K562 (cell line): ENCODE results near the gene CACNG5. TPM values are rescaled to one million over a fixed set of nuclear protein-coding genes. Genes with fewer than 3 reads are reported as not detected.
A peak's percentile ranks its signal among the peaks of the same experiment; 100 is the strongest.

ENCODE experiments used
- ATAC-seq: fragments of 200-7000 bp; cut with Tn5 transposase; 3 replicates; pipeline ENCODE4 v1.9.1; 2020; ENCODE audit warnings: moderate library complexity
- BruUV-seq: library from RNA; stranded (reverse); fragments of 400-500 nt; replicated peaks from 2 replicates; lab custom pipeline; 2021; lab: Mats Ljungman, UMichigan
- CTCF ChIA-PET: fragments of 300-600 bp; formaldehyde crosslinking; extraction: SDS; loops from one replicate; lab custom pipeline; 2021; ENCODE audit warnings: low intra/inter-chr PET ratio; lab: Yijun Ruan, JAX
- POLR2A ChIA-PET: fragments of 300-600, 350-650 bp; sonication (Branson Sonifier 250); formaldehyde crosslinking; extraction: SDS; loops from one replicate; lab custom pipeline; 2021; ENCODE audit warnings: antibody characterized with exemption, inconsistent platforms; lab: Yijun Ruan, JAX
- DNase-seq, 4 experiments: peaks; one replicate each; pipeline versions ENCODE4 v3.0.0 to v3.0.0-alpha.2; 2011 to 2018; ENCODE audit warnings: low spot score in 3 of 4, mixed read lengths in 3 of 4; ENCODE audit errors: extremely low read depth in 1 of 4
- FAIRE-seq: peaks from 2 replicates; lab custom pipeline; 2011; peaks lifted over from hg19 to GRCh38; lab: Jason Lieb, UNC
- H2AFZ ChIP-seq: 2 replicates; pipeline ENCODE4 v1.6.0; 2011; ENCODE audit warnings: low read depth, low read length, control low read depth, inconsistent platforms
- H3K27ac ChIP-seq: fragments of 200-600 bp; 3 replicates; pipeline ENCODE4 v1.8.0; 2011; ENCODE audit warnings: low read depth, mild to moderate bottlenecking, control low read depth, inconsistent platforms, low read length, moderate library complexity, mixed read lengths; ENCODE audit errors: extremely low read depth
- H3K27me3 ChIP-seq, 2 experiments: fragments of 300-600 bp in 1 of 2; 2 replicates in 1 of 2; 3 replicates in 1 of 2; pipeline versions ENCODE4 v1.6.0 to v1.8.0; 2011; ENCODE audit warnings: inconsistent platforms in 2 of 2, low read length in 2 of 2, mild to moderate bottlenecking in 1 of 2, mixed read lengths in 1 of 2, moderate library complexity in 1 of 2; ENCODE audit not compliant: control insufficient read depth in 2 of 2, insufficient read depth in 2 of 2
- H3K36me3 ChIP-seq: fragments of 300-600 bp; 3 replicates; pipeline ENCODE4 v1.8.0; 2011; ENCODE audit warnings: mild to moderate bottlenecking, low read length, inconsistent platforms; ENCODE audit not compliant: control insufficient read depth, insufficient read depth
- H3K4me1 ChIP-seq, 2 experiments: fragments of 200-600 bp in 1 of 2; replicated peaks in 1 of 2; 2 replicates in 1 of 2; 3 replicates in 1 of 2; pipeline versions ENCODE4 v1.5.1 to v1.8.0; 2011; ENCODE audit warnings: inconsistent platforms in 2 of 2, low read length in 2 of 2, mild to moderate bottlenecking in 1 of 2, mixed read lengths in 1 of 2, moderate library complexity in 1 of 2; ENCODE audit not compliant: control insufficient read depth in 2 of 2, insufficient read depth in 2 of 2
- H3K4me2 ChIP-seq: 2 replicates; pipeline ENCODE4 v1.6.1; 2011; ENCODE audit warnings: low read length, control low read depth, inconsistent platforms, mixed read lengths; ENCODE audit not compliant: insufficient read depth
- H3K4me3 ChIP-seq: fragments of 200-600 bp; sonication (generic), shearing (Covaris generic); 2 replicates; pipeline ENCODE4 v1.5.1; 2016; ENCODE audit warnings: control low read depth, inconsistent platforms
- H3K79me2 ChIP-seq: fragments of 200-600 bp; 3 replicates; pipeline ENCODE4 v1.8.0; 2011; ENCODE audit warnings: low read length, inconsistent platforms; ENCODE audit not compliant: control insufficient read depth, insufficient read depth
- H3K9ac ChIP-seq, 2 experiments: 2 replicates each; pipeline versions ENCODE4 v1.6.0 to v1.6.1; 2011; ENCODE audit warnings: low read depth in 2 of 2, low read length in 2 of 2, control low read depth in 1 of 2, inconsistent platforms in 1 of 2, mild to moderate bottlenecking in 1 of 2, mixed read lengths in 1 of 2; ENCODE audit not compliant: insufficient read depth in 1 of 2
- H3K9me1 ChIP-seq: one replicate; pipeline ENCODE4 v1.6.0; 2011; ENCODE audit warnings: inconsistent platforms, mild to moderate bottlenecking, low read length, moderate library complexity; ENCODE audit not compliant: control insufficient read depth, insufficient read depth
- H3K9me3 ChIP-seq: replicated peaks from 2 replicates; pipeline ENCODE4 v1.5.1; 2011; ENCODE audit warnings: low read depth, low read length, inconsistent platforms; ENCODE audit not compliant: control insufficient read depth, insufficient read depth
- H4K20me1 ChIP-seq: replicated peaks from 2 replicates; pipeline ENCODE4 v1.6.1; 2011; ENCODE audit warnings: low read length, inconsistent platforms, mixed read lengths; ENCODE audit not compliant: control insufficient read depth, insufficient read depth
- CBX8 ChIP-seq: fragments of 200-600 bp; sonication (generic); IDR thresholded peaks from 2 replicates; pipeline ENCODE4 v1.6.1; 2012; ENCODE audit warnings: borderline replicate concordance, mixed run types, low read depth, mild to moderate bottlenecking, moderate library complexity, mixed read lengths, low read length, control low read depth, inconsistent platforms; ENCODE audit not compliant: poor library complexity, severe bottlenecking; ENCODE audit errors: extremely low read depth
- HNRNPH1 ChIP-seq: fragments of 200-400 bp; formaldehyde crosslinking; optimal IDR thresholded peaks from 2 replicates; pipeline ENCODE3; 2017; ENCODE audit warnings: low read depth, mild to moderate bottlenecking, low read length, moderate library complexity
- JUN ChIP-seq, 2 experiments: sonication (generic) in 1 of 2; formaldehyde crosslinking in 1 of 2; IDR thresholded peaks; 2 replicates each; pipeline versions ENCODE4 v1.6.1 to v1.8.0; 2012 to 2022; ENCODE audit warnings: borderline replicate concordance in 2 of 2, mild to moderate bottlenecking in 2 of 2, improper control_type of control experiment in 1 of 2, low read depth in 1 of 2, low read length in 1 of 2, missing genetic modification reagents in 1 of 2
- KLF13 ChIP-seq: fragments of 450-650 bp; IDR thresholded peaks from 2 replicates; pipeline ENCODE4 v1.6.1; 2016; ENCODE audit warnings: missing genetic modification characterization, low read depth, mild to moderate bottlenecking, missing compliant biosample characterization, moderate library complexity, borderline replicate concordance
- NFE2L1 ChIP-seq: fragments of 450-650 bp; IDR thresholded peaks from 2 replicates; pipeline ENCODE4 v1.6.1; 2016; ENCODE audit warnings: missing genetic modification characterization, low read depth, mild to moderate bottlenecking, missing compliant biosample characterization, moderate library complexity, borderline replicate concordance
- ZNF324 ChIP-seq: fragments of 250-450 bp; sonication (Bioruptor Pico); IDR thresholded peaks from 2 replicates; pipeline ENCODE4 v1.4.0; 2020; ENCODE audit warnings: mild to moderate bottlenecking
- ZNF644 ChIP-seq: fragments of 200-800 bp; sonication (Bioruptor generic); IDR thresholded peaks from 2 replicates; pipeline ENCODE4 v1.6.1; 2016; ENCODE audit warnings: low read depth, missing genetic modification characterization, missing compliant biosample characterization
- ZNF696 ChIP-seq: fragments of 250-450 bp; sonication (Bioruptor Pico); conservative IDR thresholded peaks from 2 replicates; pipeline ENCODE4 v1.4.0; 2020; ENCODE audit warnings: mild to moderate bottlenecking, moderate library complexity
- ZNF699 ChIP-seq: fragments of 250-450 bp; sonication (Bioruptor Pico); IDR thresholded peaks from 2 replicates; pipeline ENCODE4 v1.8.0; 2021; ENCODE audit warnings: mild to moderate bottlenecking, moderate library complexity; ENCODE audit not compliant: insufficient replicate concordance
- ZNF707 ChIP-seq: fragments of 250-450 bp; sonication (Bioruptor Pico); conservative IDR thresholded peaks from 2 replicates; pipeline ENCODE4 v1.8.0; 2022; ENCODE audit warnings: inconsistent platforms, mild to moderate bottlenecking, moderate library complexity
- WGBS: fragments of 100-300 bp; shearing (Covaris generic); methylation state at CpG from one replicate; pipeline ENCODE4 v1.1.6; 2016; ENCODE audit warnings: low coverage, mixed read lengths; ENCODE audit not compliant: insufficient coverage; ENCODE audit errors: missing lambda C conversion rate; 5-methylcytosine and 5-hydroxymethylcytosine counted together
- in situ Hi-C: fragments of 300-500 bp; cut with MboI; formaldehyde crosslinking; loops from 4 replicates; pipeline ENCODE4 v1.15.0; 2018; ENCODE audit warnings: inconsistent platforms, mixed read lengths
- intact Hi-C: fragments of 100-400 bp; cut with micrococcal nuclease; formaldehyde crosslinking; loops from 2 replicates; pipeline ENCODE4 v1.14.2; 2022
- polyA plus RNA-seq, 8 experiments: library from polyadenylated mRNA; depleted of rRNA in 4 of 8; stranded (reverse) in 5 of 8; unstranded in 3 of 8; fragments of >200 nt; fragmentation: Nextera tagmentation in 2 of 8; fragmentation: Illumina TruSeq in 1 of 8; extraction: Ambion mirVana in 2 of 8; extraction: Trizol in 1 of 8; gene quantifications; 2 replicates each; pipeline versions ENCODE4 v1.2.1 to v1.2.3, GENCODE V29; 2011 to 2014; ENCODE audit warnings: inconsistent platforms in 1 of 8, missing spikeins in 1 of 8
- total RNA-seq, 7 experiments: library from RNA; depleted of rRNA in 6 of 7; stranded (reverse); fragments of >200 nt in 6 of 7; fragmentation: Illumina TruSeq in 2 of 7; extraction: Trizol in 2 of 7; gene quantifications; 2 replicates each; pipeline versions ENCODE4 v1.2.1 to v1.2.3, GENCODE V29; 2011 to 2021; ENCODE audit warnings: low replicate concordance in 1 of 7

The CACNG5 gene
- total and polyA plus RNA-seq, 9 of the 15 experiments (the other 6 are each of a cell fraction or from before 2014, with no cell fraction given), result not detected

DNA sequence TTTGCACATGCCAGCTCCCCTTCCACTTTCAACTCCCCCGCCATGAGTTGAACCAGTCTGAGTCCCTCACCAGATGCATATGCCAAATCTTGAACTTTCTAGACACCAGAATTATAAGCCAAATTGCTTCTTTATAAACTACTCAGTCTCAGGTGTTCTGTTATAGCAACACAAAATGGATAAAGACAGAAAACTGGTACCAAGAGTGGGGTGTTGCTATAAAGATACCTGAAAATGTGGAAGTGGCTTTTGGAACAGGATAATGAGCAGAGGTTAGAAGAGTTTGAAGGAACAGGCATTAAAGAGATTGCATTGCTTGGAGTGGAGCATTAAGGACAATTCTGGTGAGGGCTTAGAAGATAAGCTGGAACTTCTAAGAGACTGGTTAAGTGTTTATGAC, 17.2 kb upstream of the CACNG5 start:
- Histone ChIP-seq H3K4me1 (no peaks in the 10 kb centered on the region), H3K36me3 (no peaks in the 10 kb centered on the region), H3K27me3 (peaks cover 12 to 30% of the 10 kb centered on the region in 2 experiments; a peak in 4 of 5 replicates), H3K9ac (no peak overlapping the region), H3K9me3 (no peaks in the 10 kb centered on the region), H3K79me2 (no peaks in the 10 kb centered on the region), H3K4me2 (no peak overlapping the region), H2AFZ (no peak overlapping the region), H3K4me3 (no peak overlapping the region), H4K20me1 (no peaks in the 10 kb centered on the region), H3K9me1 (no peaks in the 10 kb centered on the region), H3K27ac (no peak overlapping the region)
- TF ChIP-seq ZNF707 (CRISPR knock-in tag) (peak; percentile 84), HNRNPH1 (no peak)
- no peak for ATAC-seq
- 0% methylated on average over 1 of the region's 1 CpG for WGBS
- DNase-seq, result no peak
- no peak for FAIRE-seq
- intact Hi-C loops, result no loop called here
- in situ Hi-C loops, result no loop called here
- ChIA-PET POLR2A (no interaction called here), CTCF (no interaction called here)
- BruUV-seq, result no TSS peak

DNA sequence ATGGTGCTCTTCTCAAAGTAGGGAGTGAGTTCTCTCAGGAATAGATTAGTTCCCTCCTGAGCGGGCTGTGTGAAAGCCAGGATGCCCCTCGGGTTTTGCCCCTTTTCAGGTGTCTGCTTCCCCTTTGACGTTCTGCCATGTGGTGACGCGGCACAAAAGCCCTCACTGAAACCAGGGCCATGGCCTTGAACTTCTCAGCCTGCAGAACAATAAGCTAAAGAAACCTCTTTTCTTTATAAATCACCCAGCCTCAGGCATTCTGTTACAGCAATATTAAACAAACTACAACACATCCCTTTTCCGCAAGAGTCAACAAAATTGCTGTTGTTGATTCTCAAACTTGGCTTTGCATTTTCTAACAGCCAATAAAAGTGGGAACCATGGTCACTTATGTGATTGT, 15.5 kb upstream of the CACNG5 start:
- 1% methylated on average over 6 of the region's 6 CpGs for WGBS
- H3K27me3 ChIP-seq, result peaks cover 12 to 29% of the 10 kb centered on the region in 2 experiments; a peak in 4 of 5 replicates
- TF ChIP-seq ZNF696 (CRISPR knock-in tag) (no peak), CBX8 (no peak), ZNF324 (CRISPR knock-in tag) (no peak), KLF13 (tag) (no peak), ZNF644 (tag) (no peak), NFE2L1 (no peak), JUN (IDR thresholded peaks at IDR 0.05; ENCODE audit: borderline replicate concordance, low read depth, low read length) (no peak), JUN (CRISPR knock-in tag; IDR thresholded peaks at IDR 0.05; ENCODE audit: borderline replicate concordance) (no peak), ZNF699 (CRISPR knock-in tag) (no peak)

More for the DNA sequence above, 15.5 kb upstream of the CACNG5 start:
- H2AFZ ChIP-seq, result no peak overlapping the region
- intact Hi-C loops, result no loop called here
- H3K9me3 ChIP-seq, result no peaks in the 10 kb centered on the region
- H3K9ac ChIP-seq, result no peak overlapping the region
- no peaks in the 10 kb centered on the region for H4K20me1 ChIP-seq
- H3K79me2 ChIP-seq, result no peaks in the 10 kb centered on the region
- DNase-seq (no peak), FAIRE-seq (no peak), ATAC-seq (no peak)
- BruUV-seq, result no TSS peak
- no peak overlapping the region for H3K4me3 ChIP-seq
- H3K36me3 ChIP-seq, result no peaks in the 10 kb centered on the region
- H3K4me2 ChIP-seq, result no peak overlapping the region
- H3K4me1 ChIP-seq, result no peaks in the 10 kb centered on the region
- ChIA-PET CTCF (no interaction called here), POLR2A (no interaction called here)
- no peaks in the 10 kb centered on the region for H3K9me1 ChIP-seq
- in situ Hi-C loops, result no loop called here
- no peak overlapping the region for H3K27ac ChIP-seq
